T-helper 2 cell treated with Interferon-gamma antibody and Interleukin-4, amounts not matched to agents 5 μg/mL and 100 μg/mL, for 36 hours (primary cell): ENCODE results near the gene HYKK.
"Not testable (repeated sequence)": the region's sequence is repeated elsewhere in the genome, so short reads cannot be mapped to it uniquely, and the experiment has no call there.

ENCODE experiments used
- DNase-seq: peaks from one replicate; pipeline ENCODE4 v3.0.0; 2021; ENCODE audit warnings: low spot score
- H3K27ac Mint-ChIP-seq: one replicate; pipeline ENCODE4 v1.8.0; 2021; ENCODE audit warnings: mild to moderate bottlenecking, mixed read lengths
- H3K27me3 Mint-ChIP-seq: one replicate; pipeline ENCODE4 v1.8.0; 2021; ENCODE audit warnings: low read depth, mixed read lengths
- H3K36me3 Mint-ChIP-seq: one replicate; pipeline ENCODE4 v1.8.0; 2021; ENCODE audit warnings: low read depth, mixed read lengths
- H3K4me1 Mint-ChIP-seq: one replicate; pipeline ENCODE4 v1.8.0; 2021; ENCODE audit warnings: low read depth, mixed read lengths
- H3K4me3 Mint-ChIP-seq: one replicate; pipeline ENCODE4 v1.8.0; 2022; ENCODE audit warnings: mild to moderate bottlenecking, moderate library complexity, mixed read lengths
- H3K9me3 Mint-ChIP-seq: one replicate; pipeline ENCODE4 v1.8.0; 2021; ENCODE audit warnings: mixed read lengths

HYKK gene

GRCh38 chr15:78550815-78551214, 43.4 kb downstream of the HYKK start:
- Mint-ChIP-seq H3K27me3 (no peaks in the 10 kb centered on the region), H3K27ac (no peak overlapping the region)

GRCh38 chr15:78551902-78552301, 44.5 kb downstream of the HYKK start:
- Mint-ChIP-seq H3K4me1 (no peaks in the 10 kb centered on the region), H3K27me3 (no peaks in the 10 kb centered on the region), H3K4me3 (no peak overlapping the region), H3K36me3 (peaks cover 27% of the 10 kb centered on the region), H3K9me3 (no peaks in the 10 kb centered on the region), H3K27ac (no peak overlapping the region)
- DNase-seq = no peak

More at GRCh38 chr15:78550815-78551214, 43.4 kb downstream of the HYKK start:
- Mint-ChIP-seq H3K4me1 (no peaks in the 10 kb centered on the region), H3K9me3 (no peaks in the 10 kb centered on the region), H3K36me3 (peaks cover 35% of the 10 kb centered on the region), H3K4me3 (no peak overlapping the region)
- DNase-seq = no peak

- Mint-ChIP-seq H3K36me3 (peaks cover 23% of the 10 kb centered on the region), H3K4me3 (no peak overlapping the region), H3K4me1 (no peaks in the 10 kb centered on the region), H3K27me3 (no peaks in the 10 kb centered on the region), H3K27ac (no peak overlapping the region), H3K9me3 (no peaks in the 10 kb centered on the region)
- DNase-seq = no peak
Measured at GRCh38 chr15:78552597-78552996, 45.2 kb downstream of the HYKK start.

GRCh38 chr15:78560201-78560600, 52.8 kb downstream of the HYKK start:
- not testable (repeated sequence) for H3K9me3 Mint-ChIP-seq, H3K4me3 Mint-ChIP-seq, H3K27ac Mint-ChIP-seq

GRCh38 chr15:78561490-78561889, 54.1 kb downstream of the HYKK start:
- H3K4me1 Mint-ChIP-seq = peaks cover 16% of the 10 kb centered on the region

More at GRCh38 chr15:78560201-78560600, 52.8 kb downstream of the HYKK start:
- not testable (repeated sequence) for H3K4me1 Mint-ChIP-seq, H3K36me3 Mint-ChIP-seq, DNase-seq
- peaks cover 13% of the 10 kb centered on the region for H3K27me3 Mint-ChIP-seq

GRCh38 chr15:78563092-78563491, 55.7 kb downstream of the HYKK start:
- no peaks in the 10 kb centered on the region for H3K36me3 Mint-ChIP-seq
- H3K9me3 Mint-ChIP-seq = no peaks in the 10 kb centered on the region
- DNase-seq = no peak
- H3K4me1 Mint-ChIP-seq = peaks cover 25% of the 10 kb centered on the region
- peaks cover 28% of the 10 kb centered on the region for H3K27me3 Mint-ChIP-seq
- no peak overlapping the region for H3K27ac Mint-ChIP-seq
- H3K4me3 Mint-ChIP-seq = no peak overlapping the region

More at GRCh38 chr15:78561490-78561889, 54.1 kb downstream of the HYKK start:
- H3K36me3 Mint-ChIP-seq = no peaks in the 10 kb centered on the region
- no peak for DNase-seq
- H3K27me3 Mint-ChIP-seq = peaks cover 19% of the 10 kb centered on the region
- no peaks in the 10 kb centered on the region for H3K9me3 Mint-ChIP-seq
- no peak overlapping the region for H3K4me3 Mint-ChIP-seq
- no peak overlapping the region for H3K27ac Mint-ChIP-seq

- Mint-ChIP-seq H3K27me3 (peaks cover 22% of the 10 kb centered on the region), H3K27ac (peak overlapping the region; percentile 60)
- DNase-seq = no peak
Measured at GRCh38 chr15:78564743-78565096, 57.3 kb downstream of the HYKK start.

GRCh38 chr15:78565097-78565950, 57.9 kb downstream of the HYKK start, which contains the start of gene CHRNA5:
Gene CHRNA5, plus strand, starts transcription at chr15:78565520. Its CDS starts 200 bp downstream, at chr15:78565720.
- Mint-ChIP-seq H3K4me1 (peaks cover 25% of the 10 kb centered on the region), H3K36me3 (no peaks in the 10 kb centered on the region), H3K27me3 (peaks cover 22% of the 10 kb centered on the region), H3K4me3 (peak within 1 kb of the TSS; percentile 88), H3K9me3 (no peaks in the 10 kb centered on the region), H3K27ac (peak within 1 kb of the TSS; percentile 60)
- peak; percentile 66 for DNase-seq

More at GRCh38 chr15:78564743-78565096, 57.3 kb downstream of the HYKK start:
- Mint-ChIP-seq H3K4me3 (peak overlapping the region; percentile 88), H3K36me3 (no peaks in the 10 kb centered on the region), H3K4me1 (peaks cover 25% of the 10 kb centered on the region), H3K9me3 (no peaks in the 10 kb centered on the region)

- H3K4me1 Mint-ChIP-seq = peaks cover 25% of the 10 kb centered on the region
- peak overlapping the region; percentile 87 for H3K4me3 Mint-ChIP-seq
- no peaks in the 10 kb centered on the region for H3K9me3 Mint-ChIP-seq
- DNase-seq = no peak
- peak overlapping the region; percentile 32 for H3K27ac Mint-ChIP-seq
- H3K36me3 Mint-ChIP-seq = no peaks in the 10 kb centered on the region
- peaks cover 22% of the 10 kb centered on the region for H3K27me3 Mint-ChIP-seq
Measured at GRCh38 chr15:78565951-78566774, 58.8 kb downstream of the HYKK start.

- H3K36me3 Mint-ChIP-seq = no peaks in the 10 kb centered on the region
- DNase-seq = no peak
- H3K4me3 Mint-ChIP-seq = no peak overlapping the region
- peaks cover 25% of the 10 kb centered on the region for H3K4me1 Mint-ChIP-seq
- H3K9me3 Mint-ChIP-seq = no peaks in the 10 kb centered on the region
- H3K27ac Mint-ChIP-seq = no peak overlapping the region
- H3K27me3 Mint-ChIP-seq = peaks cover 17% of the 10 kb centered on the region
Measured at GRCh38 chr15:78567531-78567930, 60.2 kb downstream of the HYKK start.

- no peak overlapping the region for H3K4me3 Mint-ChIP-seq
Measured at GRCh38 chr15:78570710-78571109, 63.3 kb downstream of the HYKK start.

GRCh38 chr15:78571382-78571781, 64.0 kb downstream of the HYKK start:
- Mint-ChIP-seq H3K27ac (no peak overlapping the region), H3K4me1 (peaks cover 10% of the 10 kb centered on the region), H3K27me3 (peaks cover 10% of the 10 kb centered on the region), H3K9me3 (no peaks in the 10 kb centered on the region), H3K36me3 (no peaks in the 10 kb centered on the region), H3K4me3 (no peak overlapping the region)
- DNase-seq = no peak

More at GRCh38 chr15:78570710-78571109, 63.3 kb downstream of the HYKK start:
- peaks cover 16% of the 10 kb centered on the region for H3K4me1 Mint-ChIP-seq
- H3K9me3 Mint-ChIP-seq = no peaks in the 10 kb centered on the region
- no peaks in the 10 kb centered on the region for H3K36me3 Mint-ChIP-seq
- no peak for DNase-seq
- H3K27me3 Mint-ChIP-seq = peaks cover 15% of the 10 kb centered on the region
- H3K27ac Mint-ChIP-seq = no peak overlapping the region

- H3K27ac Mint-ChIP-seq = no peak overlapping the region
- H3K4me3 Mint-ChIP-seq = no peak overlapping the region
- H3K4me1 Mint-ChIP-seq = no peaks in the 10 kb centered on the region
- no peaks in the 10 kb centered on the region for H3K9me3 Mint-ChIP-seq
- no peaks in the 10 kb centered on the region for H3K27me3 Mint-ChIP-seq
- DNase-seq = no peak
- H3K36me3 Mint-ChIP-seq = no peaks in the 10 kb centered on the region
Measured at GRCh38 chr15:78573416-78573815, 66.0 kb downstream of the HYKK start.

GRCh38 chr15:78574944-78575343, 67.6 kb downstream of the HYKK start:
- Mint-ChIP-seq H3K27me3 (no peaks in the 10 kb centered on the region), H3K4me1 (no peaks in the 10 kb centered on the region), H3K36me3 (no peaks in the 10 kb centered on the region), H3K27ac (no peak overlapping the region), H3K4me3 (no peak overlapping the region), H3K9me3 (no peaks in the 10 kb centered on the region)
- DNase-seq = no peak
